NCI-H2196 treated with DMSO at 0.1 percent for 48 hours (cell line): ENCODE measurements around the gene SYNPO2.
"Not testable (repeated sequence)": the region's sequence is repeated elsewhere in the genome, so short reads cannot be mapped to it uniquely, and the experiment has no call there.

Source experiments
- DNase-seq: peaks from one replicate; lab custom pipeline; 2025; ENCODE audit not compliant: unreplicated experiment; lab: John Stamatoyannopoulos, UW

The SYNPO2 gene

GRCh38 chr4:118995693-118996391 lies 107.2 kb downstream of the SYNPO2 start:
- no peak for DNase-seq

- no peak for DNase-seq
Measured at GRCh38 chr4:118997601-118998000, 108.9 kb downstream of the SYNPO2 start.

- no peak for DNase-seq
Measured at GRCh38 chr4:118999919-119000318, 111.3 kb downstream of the SYNPO2 start.

GRCh38 chr4:119000400-119000799 lies 111.7 kb downstream of the SYNPO2 start:
- DNase-seq, result no peak

GRCh38 chr4:119002476-119002875 lies 113.8 kb downstream of the SYNPO2 start:
- DNase-seq, result no peak

- not testable (repeated sequence) for DNase-seq
Measured at GRCh38 chr4:119003001-119003400, 114.3 kb downstream of the SYNPO2 start.

GRCh38 chr4:119005928-119006460 lies 117.3 kb downstream of the SYNPO2 start:
- no peak for DNase-seq

GRCh38 chr4:119008761-119009160 lies 120.1 kb downstream of the SYNPO2 start:
- no peak for DNase-seq

- not testable (repeated sequence) for DNase-seq
Measured at GRCh38 chr4:119010221-119010620, 121.6 kb downstream of the SYNPO2 start.

- no peak for DNase-seq
Measured at GRCh38 chr4:119010909-119011606, 122.4 kb downstream of the SYNPO2 start.

GRCh38 chr4:119011607-119011988 lies 122.9 kb downstream of the SYNPO2 start:
- DNase-seq, result no peak

GRCh38 chr4:119014658-119015057 lies 126.0 kb downstream of the SYNPO2 start:
- DNase-seq, result no peak

GRCh38 chr4:119016636-119017035 lies 128.0 kb downstream of the SYNPO2 start:
- DNase-seq, result no peak

- DNase-seq, result no peak
Measured at GRCh38 chr4:119017636-119018035, 129.0 kb downstream of the SYNPO2 start.

GRCh38 chr4:119020158-119020557 lies 131.5 kb downstream of the SYNPO2 start:
- DNase-seq, result no peak

GRCh38 chr4:119022520-119022919 lies 133.9 kb downstream of the SYNPO2 start:
- DNase-seq, result not testable (repeated sequence)

GRCh38 chr4:119024102-119024501 lies 135.4 kb downstream of the SYNPO2 start:
- DNase-seq, result no peak

GRCh38 chr4:119025420-119025819 lies 136.8 kb downstream of the SYNPO2 start:
- no peak for DNase-seq

- DNase-seq, result no peak
Measured at GRCh38 chr4:119025916-119026661, 137.4 kb downstream of the SYNPO2 start.

GRCh38 chr4:119026662-119027444 lies 138.2 kb downstream of the SYNPO2 start:
- no peak for DNase-seq

- DNase-seq, result no peak
Measured at GRCh38 chr4:119027811-119028210, 139.2 kb downstream of the SYNPO2 start.
